HG03457 (cell line): Measurements from ENCODE around the gene MYCBPAP.

Experiments
- ATAC-seq: cut with Tn5 transposase; IDR thresholded peaks from one replicate; pipeline ENCODE4 v1.9.1; 2021; ENCODE audit warnings: moderate number of reproducible peaks; ENCODE audit not compliant: unreplicated experiment

MYCBPAP gene

GRCh38 chr17:50550661-50551432 lies 42.6 kb downstream of the MYCBPAP start:
- no peak for ATAC-seq

- no peak for ATAC-seq
These were observed 43.2 kb downstream of the MYCBPAP start for GRCh38 chr17:50551433-50551815.

DNA sequence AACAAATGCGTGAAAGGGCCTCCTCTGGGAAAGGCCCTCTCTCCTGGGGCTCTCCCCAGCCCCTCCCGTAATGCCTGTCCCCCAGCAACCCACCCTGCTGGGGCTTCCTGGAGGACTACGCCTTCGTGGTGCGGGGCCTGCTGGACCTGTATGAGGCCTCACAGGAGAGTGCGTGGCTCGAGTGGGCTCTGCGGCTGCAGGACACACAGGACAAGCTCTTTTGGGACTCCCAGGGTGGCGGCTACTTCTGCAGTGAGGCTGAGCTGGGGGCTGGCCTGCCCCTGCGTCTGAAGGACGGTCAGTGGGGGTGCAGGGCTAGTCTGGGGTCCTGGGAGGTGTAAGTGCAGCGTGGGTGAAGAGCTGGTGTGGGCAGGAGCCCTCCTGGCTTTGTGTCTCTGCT lies 43.6 kb downstream of the MYCBPAP start:
- no peak for ATAC-seq

- ATAC-seq, result no peak
These were observed 46.0 kb downstream of the MYCBPAP start for GRCh38 chr17:50554201-50554600.

- no peak for ATAC-seq
These were observed 48.6 kb downstream of the MYCBPAP start for GRCh38 chr17:50556803-50557202.

DNA sequence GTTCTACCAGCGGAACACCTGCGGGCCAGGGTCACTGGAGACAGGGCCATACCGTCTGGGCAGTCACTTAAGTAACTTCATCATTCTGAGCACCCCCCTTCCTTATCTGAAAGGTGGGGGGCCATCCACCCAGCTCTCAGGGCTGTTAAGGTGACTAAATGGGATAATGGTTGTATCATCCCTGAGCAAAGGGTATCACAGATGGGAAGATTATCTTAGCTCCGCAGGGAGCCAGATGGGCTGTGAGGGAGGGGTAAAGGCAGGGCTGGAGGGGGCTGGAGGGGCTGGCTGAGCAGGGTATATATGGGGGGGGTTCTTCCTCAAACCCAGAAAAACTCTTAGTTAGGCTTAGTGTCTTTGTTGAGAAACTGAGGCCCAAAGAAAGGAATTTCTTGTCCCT lies 49.4 kb downstream of the MYCBPAP start:
- no peak for ATAC-seq

DNA sequence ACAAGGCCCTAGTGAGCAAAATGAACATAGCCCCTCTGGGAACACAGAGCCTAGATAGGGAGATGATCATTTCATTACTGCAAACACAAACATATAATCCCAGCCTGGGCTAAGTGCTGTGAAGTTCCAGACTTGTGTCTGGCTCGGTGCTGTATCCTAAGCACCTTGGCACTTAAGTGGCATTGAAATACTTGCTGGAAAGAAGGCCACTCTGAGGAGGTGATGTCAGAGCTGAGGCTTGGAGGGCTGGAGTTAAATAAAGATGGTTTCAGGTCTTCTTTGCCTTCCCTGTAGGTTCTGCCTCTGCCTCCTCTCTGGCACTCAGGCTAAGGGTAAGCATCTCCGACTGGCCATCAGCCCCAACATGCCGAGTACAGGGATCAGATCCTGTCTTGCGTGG lies 49.9 kb downstream of the MYCBPAP start:
- ATAC-seq, result no peak

DNA sequence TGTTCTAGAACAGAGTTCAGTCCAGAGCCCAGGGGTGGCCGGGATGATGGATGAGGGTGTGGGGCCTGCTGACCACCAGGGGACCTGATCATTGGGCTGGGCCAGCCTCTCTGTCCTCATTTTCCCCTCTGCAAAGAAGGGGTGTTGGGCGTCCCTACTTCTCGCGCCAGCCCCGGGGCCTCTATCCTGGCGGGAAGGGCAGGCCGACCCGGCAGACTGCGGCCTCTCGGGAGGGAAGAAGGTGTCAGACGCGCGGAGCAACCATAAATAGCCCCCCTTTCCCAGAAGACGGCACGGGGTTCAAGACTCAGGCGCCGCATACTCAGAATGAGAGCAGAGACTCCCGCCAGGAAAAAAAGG lies 50.3 kb downstream of the MYCBPAP start:
- ATAC-seq, result no peak

DNA sequence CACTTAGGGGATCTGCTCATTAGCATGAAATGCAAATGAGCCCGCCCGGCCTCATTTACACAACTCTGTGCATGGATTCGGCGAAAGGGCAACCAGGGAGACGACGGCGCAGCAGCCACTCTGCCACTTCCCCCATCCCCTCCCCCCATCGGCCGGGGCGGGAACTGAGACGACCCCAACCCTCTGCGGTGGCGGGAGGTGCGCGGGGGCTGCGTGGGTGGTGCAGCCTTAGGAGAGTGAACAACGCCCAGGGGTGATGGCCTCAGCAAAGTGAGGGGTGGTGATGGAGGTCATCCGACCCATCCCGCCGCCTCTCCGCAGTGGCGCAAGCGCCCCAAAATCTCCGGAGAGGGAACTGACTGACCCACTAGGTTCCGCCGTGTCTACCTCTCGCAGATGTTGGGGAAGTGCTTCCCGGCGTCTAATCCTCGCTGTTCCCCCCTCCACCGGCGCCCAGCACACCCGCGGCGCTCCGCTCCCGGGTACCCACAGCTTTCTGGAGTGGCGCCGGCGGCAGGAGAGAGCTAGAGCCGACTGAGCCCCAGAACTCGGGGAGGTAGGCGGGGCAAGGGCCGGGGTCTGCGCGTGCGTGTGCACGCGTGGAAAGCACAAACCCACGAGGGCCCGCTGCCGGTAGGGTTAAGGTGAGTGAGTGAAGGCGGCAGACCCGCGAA lies 50.8 kb downstream of the MYCBPAP start:
- no peak for ATAC-seq

DNA sequence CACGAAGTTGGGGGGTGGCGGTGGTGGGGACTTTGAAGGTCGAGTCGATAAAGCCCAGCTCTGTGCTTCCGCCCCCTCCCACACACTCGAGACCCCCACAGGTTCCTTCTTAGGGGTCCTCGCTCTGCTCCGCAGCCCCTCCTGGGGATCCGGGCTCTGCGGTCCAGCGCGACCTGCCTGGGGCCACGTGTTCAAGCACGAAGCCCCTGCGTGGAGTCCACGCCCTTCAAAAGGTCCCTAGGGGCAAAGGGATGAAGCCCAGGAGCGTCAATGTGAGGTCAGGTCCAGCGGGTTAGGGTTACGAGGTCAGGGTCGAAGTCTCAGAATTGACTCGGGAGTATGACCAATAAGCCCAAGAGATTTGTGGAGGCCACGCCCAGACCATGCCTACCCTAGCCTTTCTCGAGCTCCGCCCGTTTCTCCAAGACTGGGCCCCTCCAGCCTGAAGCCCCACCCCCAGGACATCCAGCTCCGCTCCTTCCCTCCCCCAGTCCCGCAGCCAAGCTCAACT lies 51.5 kb downstream of the MYCBPAP start:
- ATAC-seq, result no peak

- peak; percentile 76 for ATAC-seq
These were observed 52.1 kb downstream of the MYCBPAP start, which contains the start of gene CACNA1G for GRCh38 chr17:50560185-50560824. Gene CACNA1G, plus strand, starts transcription at chr17:50560715. Its CDS starts 745 bp downstream, at chr17:50561460.

DNA sequence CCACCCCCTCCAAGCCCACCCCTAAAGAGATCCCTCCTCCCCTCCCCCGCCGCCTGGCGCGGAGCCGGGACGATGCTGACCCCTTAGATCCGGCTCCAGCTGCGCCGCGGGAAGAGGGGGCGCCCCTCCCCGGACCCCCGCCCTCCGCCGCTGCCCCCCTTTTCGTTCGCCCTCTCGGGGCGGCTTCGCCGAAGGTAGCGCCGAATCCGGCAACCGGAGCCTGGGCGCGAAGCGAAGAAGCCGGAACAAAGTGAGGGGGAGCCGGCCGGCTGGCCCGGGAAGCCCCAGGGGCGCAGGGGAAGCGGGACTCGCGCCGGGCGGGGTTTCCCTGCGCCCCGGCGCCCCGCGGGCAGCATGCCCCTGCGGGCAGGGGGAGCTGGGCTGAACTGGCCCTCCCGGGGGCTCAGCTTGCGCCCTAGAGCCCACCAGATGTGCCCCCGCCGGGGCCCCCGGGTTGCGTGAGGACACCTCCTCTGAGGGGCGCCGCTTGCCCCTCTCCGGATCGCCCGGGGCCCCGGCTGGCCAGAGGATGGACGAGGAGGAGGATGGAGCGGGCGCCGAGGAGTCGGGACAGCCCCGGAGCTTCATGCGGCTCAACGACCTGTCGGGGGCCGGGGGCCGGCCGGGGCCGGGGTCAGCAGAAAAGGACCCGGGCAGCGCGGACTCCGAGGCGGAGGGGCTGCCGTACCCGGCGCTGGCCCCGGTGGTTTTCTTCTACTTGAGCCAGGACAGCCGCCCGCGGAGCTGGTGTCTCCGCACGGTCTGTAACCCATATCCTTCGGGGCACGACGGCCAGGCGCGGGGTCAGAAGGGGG lies 52.9 kb downstream of the MYCBPAP start:
- no peak for ATAC-seq

- ATAC-seq, result no peak
These were observed 53.5 kb downstream of the MYCBPAP start for GRCh38 chr17:50561746-50562141.

DNA sequence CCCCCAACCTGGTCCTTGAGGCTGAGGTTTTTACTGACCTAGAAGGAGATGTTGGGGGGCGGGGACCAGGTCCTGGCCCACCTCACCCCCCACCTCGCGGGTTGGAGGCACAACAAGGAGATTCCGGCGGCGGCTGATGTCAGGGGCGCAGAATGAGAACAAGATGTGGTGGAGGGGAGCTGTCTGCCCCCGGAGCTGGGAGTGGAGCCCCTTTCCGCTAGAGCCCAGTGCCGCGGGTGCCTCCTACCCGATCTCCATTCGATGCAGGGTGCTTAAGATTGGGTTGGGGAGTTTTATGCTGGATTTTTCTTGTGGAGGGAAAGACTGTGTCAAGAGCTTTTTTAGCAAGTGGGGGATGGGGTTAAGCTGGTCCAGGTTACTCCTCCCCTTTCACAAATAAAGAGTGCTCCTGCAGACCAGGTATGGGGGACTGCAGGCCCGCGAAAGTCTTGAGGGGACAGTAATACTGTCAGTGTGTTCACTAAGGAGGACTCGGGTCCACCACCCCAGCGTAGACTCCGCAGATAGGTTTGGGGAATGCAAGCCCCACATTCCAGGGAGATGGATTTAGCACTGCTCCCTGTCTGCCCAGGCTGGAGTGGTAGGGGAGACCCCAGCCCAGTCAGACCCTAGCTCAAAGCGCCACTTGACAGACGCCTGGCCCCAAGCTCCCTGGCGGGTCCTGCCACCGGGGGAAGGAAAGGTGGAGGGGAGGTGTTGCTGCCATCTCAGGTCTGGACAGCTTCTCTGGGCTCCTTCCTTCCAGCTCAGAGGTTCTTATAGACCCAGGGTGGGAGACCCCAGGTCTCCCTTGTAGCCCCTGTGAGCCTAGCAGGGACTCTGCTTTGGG lies 54.2 kb downstream of the MYCBPAP start:
- no peak for ATAC-seq

DNA sequence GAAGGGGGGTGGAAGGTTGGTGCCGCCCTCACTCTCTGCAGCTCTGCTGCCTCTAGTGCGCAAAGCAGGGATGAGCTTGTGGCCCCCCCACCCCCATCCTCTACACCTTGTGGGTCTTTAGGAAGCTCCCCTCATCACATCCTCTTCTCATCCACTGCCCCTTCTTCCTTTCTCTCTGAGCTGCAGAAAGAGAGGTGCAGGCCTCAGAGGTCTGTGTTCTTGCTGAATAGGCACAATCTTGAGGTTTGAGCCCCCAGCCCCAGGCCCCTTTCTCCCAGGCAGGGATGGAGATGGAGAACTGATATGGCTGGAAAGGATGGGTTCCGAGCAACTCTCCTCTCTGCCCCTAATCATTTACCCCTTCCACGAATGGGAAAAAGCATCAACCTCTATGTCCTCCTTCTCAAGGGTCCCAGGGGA lies 54.9 kb downstream of the MYCBPAP start:
- ATAC-seq, result no peak

DNA sequence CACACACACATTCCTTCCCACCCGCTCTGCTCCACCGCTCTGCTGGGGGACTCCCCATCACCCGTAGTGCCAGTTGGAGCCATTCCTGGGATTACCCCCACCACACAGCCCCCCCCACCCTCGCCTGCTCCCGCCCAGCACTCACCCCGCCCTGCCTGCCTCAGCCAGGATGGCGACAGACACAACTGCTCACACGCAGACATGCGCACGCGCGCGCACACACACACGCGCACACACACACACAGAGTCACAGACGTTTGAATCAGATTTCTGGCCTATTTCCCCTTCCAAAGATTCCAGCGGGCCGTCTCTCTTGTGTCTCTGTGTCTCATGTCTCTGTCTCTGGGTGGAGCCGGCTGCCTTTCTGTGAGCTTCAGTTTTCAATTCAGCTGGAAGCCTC lies 56.7 kb downstream of the MYCBPAP start:
- ATAC-seq, result no peak

GRCh38 chr17:50565402-50566350 lies 57.4 kb downstream of the MYCBPAP start:
- no peak for ATAC-seq

DNA sequence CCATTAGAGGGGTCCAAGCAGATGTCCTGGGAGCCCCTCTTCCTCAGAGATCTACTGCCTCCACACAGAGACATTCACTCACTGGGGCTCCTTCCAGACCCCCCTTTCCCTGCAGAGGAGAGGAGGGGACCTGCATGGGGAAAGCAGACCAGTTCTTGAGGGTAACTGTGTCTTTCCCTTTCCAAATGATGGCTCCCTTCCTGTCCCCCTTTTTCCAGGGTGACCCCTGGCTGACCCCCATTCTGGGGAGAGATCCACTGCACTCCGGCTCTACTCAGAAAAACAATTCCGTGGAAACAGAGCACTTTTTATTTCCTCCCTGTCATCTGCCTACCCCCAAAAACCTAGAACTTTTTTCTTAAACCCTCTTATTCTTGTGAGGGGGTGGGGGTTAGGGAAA lies 58.6 kb downstream of the MYCBPAP start:
- no peak for ATAC-seq

DNA sequence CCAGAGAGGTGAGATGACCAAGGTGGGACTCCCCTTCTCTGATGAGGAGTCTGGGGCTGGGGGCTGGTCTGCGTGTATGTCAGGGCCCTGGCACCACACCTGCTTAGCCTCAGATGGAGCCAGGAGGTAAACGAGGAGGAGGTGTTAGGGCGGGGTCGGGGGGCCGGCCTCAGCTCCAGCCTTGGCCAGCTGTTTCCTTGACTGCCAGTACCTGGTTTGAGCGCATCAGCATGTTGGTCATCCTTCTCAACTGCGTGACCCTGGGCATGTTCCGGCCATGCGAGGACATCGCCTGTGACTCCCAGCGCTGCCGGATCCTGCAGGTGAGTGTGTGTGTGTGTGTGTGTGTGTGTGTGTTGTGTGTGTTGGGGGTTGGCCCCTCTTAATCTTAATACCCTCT lies 60.4 kb downstream of the MYCBPAP start:
- ATAC-seq, result no peak
